ENCODE measurements around the gene TM7SF3.

GRCh38 chr12:26994109-26994508 is 20.1 kb downstream of the TM7SF3 start:
- no peak for TF ChIP-seq POLR2AphosphoS5 (IDR thresholded peaks at IDR 0.05; ENCODE audit: borderline replicate concordance, low read depth, low read length)
- no peak for TF ChIP-seq EZH2 (IDR thresholded peaks at IDR 0.05)
- no peak for TF ChIP-seq FOXP2 (optimal IDR thresholded peaks at IDR 0.05; ENCODE audit: control extremely low read depth, extremely low read length, insufficient read depth)

All from SK-N-MC (cell line).